ELR (cell line): ENCODE measurements around the gene MATN4.

Experiments used
- DNase-seq: peaks from one replicate; pipeline ENCODE4 v3.0.0-alpha.2; 2015; ENCODE audit warnings: low read depth

Gene MATN4

DNA sequence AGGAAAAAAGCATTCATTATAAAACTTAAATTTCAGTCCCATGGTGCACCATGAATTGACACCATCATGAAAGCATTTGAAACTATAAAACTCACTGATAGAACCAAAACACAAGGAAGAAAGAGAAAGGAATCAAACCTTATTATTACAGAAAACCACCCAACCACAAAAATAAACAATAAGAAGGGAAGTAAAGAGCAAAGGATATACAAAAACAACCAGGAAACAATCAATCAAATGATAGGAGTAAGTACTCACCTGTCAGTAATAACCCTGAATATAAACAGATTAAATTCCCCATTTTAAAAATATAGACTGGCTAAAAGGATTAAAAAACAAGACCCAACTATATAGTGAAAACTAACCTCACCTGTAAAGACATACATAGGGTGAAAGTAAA lies 59.5 kb downstream of the MATN4 start:
- no peak for DNase-seq

DNA sequence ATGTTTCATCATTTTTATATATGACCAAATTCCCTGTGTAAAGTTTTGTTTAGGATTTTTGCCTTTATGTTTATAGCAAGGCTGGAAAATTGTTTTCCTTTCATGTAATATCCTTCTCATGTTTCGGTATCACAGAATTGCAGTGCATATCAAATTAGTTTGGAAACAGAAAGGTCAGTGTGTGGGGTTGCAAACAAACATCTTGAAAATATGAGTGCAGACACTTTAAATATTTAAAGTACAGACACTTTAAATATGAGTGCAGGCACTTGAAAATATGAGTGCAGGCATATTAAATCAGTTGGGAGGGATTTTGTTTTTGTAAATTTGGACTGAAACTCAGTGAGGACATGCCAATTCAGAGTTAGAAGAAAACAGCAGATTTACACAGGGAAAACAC lies 60.2 kb downstream of the MATN4 start:
- DNase-seq = no peak

DNA sequence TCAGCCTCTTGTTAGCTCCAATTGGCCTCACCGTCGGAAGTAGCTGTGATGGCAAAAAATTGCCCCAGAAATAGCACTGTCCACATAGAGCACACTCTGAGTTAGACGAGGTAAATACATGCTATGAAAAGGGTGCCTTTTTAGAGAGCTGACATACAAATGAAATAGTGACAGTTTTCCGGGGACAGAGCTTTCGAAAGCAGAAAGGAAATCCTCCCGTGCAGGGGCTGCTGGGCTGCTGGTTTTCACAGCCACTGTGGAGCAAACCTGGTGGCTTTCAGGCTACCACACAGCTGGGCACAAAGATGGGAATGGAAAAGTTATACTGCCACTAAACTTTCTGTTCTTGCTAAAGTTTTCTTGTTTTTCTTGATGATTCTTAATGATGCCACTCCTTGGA lies 62.0 kb downstream of the MATN4 start:
- DNase-seq = no peak
